Subcutaneous adipose tissue (tissue), 4 donors: ENCODE data around the gene UBASH3A. TPM values are rescaled to one million over a fixed set of nuclear protein-coding genes. Genes with fewer than 3 reads are reported as not detected.

ENCODE experiments used
- total RNA-seq, 4 donors: library from RNA; depleted of rRNA; stranded (reverse); fragments of >200 nt; gene quantifications; one replicate each; pipeline ENCODE4 v1.1.0, GENCODE V29; 2016
- TF ChIP-seq, protein P1 (sequence below): fragments of 450-650 bp; IDR thresholded peaks from one replicate; pipeline ENCODE4 v1.5.1; 2016; ENCODE audit warnings: low read depth, mild to moderate bottlenecking, control low read depth, antibody characterized with exemption, moderate library complexity

UBASH3A gene
- total RNA-seq, 4 donors from 2014 or later, result 0.38 to 1.2 (median 0.66) TPM; not detected in 1

DNA sequence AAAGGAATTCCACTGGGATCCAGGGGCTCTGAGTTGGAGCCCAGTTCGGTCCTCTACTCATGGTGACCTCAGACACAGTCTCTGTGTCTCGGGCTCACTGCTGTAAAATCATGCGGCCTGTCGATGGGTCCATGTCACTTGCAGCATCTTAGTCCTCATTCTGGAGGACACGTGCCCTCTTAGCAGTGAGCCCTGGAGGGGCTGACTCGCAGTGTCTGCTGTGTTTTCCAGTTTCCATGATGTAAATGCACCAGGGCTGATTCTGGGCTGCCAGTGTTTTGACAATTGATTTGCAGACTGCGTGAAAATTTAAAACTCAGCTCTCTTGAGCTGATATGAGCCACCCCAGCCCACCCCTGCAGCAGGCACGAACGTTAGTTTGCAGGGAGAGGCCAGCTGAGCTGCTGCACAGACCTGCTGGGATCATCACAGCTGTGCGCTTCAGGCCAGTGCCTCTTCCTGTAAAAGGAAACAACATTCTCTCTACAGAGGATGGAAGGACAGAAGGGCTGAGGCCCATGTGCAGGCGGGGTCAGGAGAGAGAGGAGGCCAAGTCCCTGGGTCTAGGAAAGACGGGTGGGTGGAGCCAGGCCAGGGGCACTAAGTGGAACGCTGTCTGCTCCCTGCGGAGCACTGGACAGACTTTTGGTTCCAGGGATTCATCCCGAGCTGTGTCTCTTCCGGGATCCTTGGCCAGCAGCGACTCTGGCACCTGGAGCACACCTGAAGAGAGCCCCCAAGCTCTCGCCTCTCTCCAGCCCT, 49.7 kb downstream of the UBASH3A start:
- TF ChIP-seq, protein P1, sequence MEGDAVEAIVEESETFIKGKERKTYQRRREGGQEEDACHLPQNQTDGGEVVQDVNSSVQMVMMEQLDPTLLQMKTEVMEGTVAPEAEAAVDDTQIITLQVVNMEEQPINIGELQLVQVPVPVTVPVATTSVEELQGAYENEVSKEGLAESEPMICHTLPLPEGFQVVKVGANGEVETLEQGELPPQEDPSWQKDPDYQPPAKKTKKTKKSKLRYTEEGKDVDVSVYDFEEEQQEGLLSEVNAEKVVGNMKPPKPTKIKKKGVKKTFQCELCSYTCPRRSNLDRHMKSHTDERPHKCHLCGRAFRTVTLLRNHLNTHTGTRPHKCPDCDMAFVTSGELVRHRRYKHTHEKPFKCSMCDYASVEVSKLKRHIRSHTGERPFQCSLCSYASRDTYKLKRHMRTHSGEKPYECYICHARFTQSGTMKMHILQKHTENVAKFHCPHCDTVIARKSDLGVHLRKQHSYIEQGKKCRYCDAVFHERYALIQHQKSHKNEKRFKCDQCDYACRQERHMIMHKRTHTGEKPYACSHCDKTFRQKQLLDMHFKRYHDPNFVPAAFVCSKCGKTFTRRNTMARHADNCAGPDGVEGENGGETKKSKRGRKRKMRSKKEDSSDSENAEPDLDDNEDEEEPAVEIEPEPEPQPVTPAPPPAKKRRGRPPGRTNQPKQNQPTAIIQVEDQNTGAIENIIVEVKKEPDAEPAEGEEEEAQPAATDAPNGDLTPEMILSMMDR, result no peak

DNA sequence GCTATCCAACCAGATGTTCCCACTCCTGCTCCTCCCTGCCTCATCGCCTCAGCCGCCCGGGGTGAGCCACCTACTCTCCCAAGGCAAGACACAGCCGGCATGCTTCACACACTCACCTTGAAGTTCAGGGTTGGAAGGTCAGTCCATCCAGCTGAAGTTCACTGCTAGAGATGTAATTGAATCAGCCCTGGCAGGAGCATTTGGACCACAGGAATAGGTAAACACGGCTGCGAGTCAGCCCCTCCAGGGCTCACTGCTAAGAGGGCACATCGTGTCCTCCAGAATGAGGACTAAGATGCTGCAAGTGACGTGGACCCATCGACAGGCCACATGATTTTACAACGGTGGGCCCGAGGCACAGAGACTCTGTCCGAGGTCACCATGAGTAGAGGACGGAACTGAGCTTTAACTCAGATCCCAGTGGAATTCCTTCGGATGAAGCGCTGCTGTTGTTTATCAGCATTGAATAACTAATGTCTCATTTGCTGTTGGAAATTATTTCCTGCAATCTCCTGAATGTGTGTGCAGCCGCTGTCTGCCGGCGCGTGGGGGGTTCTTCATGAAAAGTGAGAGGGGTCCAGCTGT, 50.4 kb downstream of the UBASH3A start:
- TF ChIP-seq, protein P1, result no peak

DNA sequence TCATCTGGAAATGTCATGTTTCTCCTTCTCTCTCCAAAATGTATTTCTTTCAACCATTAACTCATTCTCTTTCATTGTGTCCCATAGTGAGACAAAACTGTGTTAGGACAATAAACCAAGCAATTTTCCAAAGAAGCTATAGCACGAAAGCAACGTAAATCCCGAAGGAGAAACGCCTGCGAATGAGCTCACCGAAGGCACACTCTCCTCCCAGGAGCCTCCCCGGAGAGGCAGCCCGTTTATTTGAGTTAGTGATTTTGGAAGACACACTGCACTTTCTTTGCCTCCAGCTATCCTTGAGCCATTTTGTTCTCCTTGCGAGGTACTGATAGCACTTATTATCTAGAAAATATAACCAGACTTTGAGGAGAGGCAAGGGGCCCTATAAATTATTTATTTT, 51.1 kb downstream of the UBASH3A start:
- TF ChIP-seq, protein P1, result no peak

DNA sequence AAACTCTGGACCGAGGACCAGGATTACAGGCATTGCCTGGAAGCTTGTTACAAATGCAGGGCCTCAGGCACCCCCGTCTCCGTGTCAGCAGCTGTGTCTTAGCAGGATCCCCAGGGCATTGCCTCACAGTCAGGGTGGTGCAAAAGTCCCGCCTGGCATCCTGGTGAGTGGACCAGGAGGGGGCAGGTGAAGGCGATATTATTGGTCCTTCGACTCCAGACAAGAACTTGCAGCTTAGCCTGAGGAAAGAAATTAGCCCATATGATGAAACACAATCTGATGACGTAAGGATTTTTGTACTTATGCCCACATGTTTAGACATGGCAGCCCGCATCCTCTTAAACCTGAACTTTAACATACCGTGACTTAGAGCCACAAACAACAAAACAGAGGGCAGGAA, 51.5 kb downstream of the UBASH3A start:
- TF ChIP-seq, protein P1, result no peak

DNA sequence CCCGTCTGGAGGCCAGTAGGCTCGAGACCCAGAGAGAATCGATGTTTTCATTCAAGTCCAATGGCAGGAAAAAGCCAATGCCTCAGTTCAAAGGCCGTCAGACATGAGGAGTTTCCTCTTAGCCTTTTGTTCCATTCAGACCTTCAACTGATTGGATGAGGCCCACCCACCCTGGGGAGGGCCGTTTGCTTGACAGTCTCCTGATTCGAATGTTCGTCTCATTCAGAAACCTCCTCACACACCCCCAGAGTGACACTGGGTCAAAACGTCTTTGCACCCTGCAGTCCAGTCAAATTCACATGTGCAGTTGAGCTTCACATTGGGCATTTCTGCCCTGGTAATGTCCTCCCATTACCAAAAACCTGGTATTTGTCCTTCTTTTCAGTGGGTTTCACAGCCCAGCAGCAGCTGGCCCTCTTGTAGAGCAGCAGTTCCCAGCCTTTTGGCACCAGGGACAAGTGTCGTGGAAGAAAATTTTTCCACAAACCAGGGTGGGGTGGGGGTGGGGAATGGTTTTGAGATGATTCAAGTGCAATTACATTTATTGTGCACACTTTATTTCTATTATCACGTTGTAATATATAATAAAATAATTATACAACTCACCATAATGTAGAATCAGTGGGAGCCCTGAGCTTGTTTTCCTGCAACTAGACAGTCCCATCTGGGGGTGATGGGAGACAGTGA, 52.2 kb downstream of the UBASH3A start:
- TF ChIP-seq, protein P1, result no peak

DNA sequence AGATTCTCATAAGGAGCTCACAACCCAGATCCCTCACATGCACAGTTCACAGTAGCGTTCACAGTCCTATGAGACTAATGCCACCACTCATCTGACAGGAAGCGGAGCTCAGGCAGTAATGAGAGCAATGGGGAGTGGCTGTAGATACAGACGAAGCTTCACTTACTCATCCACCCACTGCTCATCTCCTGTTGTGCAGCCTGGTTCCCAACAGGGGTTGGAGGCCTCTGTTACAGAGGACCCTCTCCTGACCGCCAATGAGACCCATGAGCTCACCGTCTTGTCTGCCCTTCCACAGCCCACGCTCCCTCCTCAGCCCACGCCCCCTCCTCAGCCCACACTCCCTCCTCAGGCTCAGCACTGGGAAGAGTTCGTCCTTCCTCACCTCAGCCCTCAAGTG, 52.8 kb downstream of the UBASH3A start:
- TF ChIP-seq, protein P1, result no peak

DNA sequence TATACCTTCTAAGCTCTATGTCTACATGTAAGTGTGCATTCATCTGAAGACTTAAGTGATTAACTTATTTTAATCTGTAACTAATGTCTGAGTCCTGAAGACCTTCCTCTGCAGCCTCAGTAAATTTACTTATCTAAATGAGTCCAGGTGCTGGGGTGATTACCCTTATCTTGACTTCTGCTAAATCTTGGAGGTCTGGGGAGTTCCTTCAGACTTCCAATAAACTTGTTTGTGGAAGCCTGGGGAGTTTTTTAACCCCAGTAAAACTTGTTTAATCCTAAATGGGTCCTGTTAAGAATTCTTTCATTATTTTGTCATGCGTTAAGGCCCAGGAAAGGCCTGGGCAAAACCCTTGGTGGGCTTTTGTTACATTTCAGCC, 55.4 kb downstream of the UBASH3A start:
- TF ChIP-seq, protein P1, result no peak
